Measurements from ENCODE around the gene LIN7B. TPM values are rescaled to one million over a fixed set of nuclear protein-coding genes. Genes with fewer than 3 reads are reported as not detected.

The LIN7B gene
- total and polyA plus RNA-seq, 9 of the 15 experiments (the other 6 are each of a cell fraction or from before 2014, with no cell fraction given): 0.89 to 15.7 (median 4.0) TPM

GRCh38 chr19:49113762-49114629 lies at the start of gene LIN7B (continued):
- TF ChIP-seq MBD1 (CRISPR knock-in tag; IDR thresholded peaks at IDR 0.05) (no peak), MGA (IDR thresholded peaks at IDR 0.05) (peak; percentile 95), DMBX1 (CRISPR knock-in tag; IDR thresholded peaks at IDR 0.05; ENCODE audit: borderline replicate concordance) (peak; percentile 57; the same call in 1 of the 2 replicates), ZNF24 (IDR thresholded peaks at IDR 0.05) (peak; percentile 44; the same call in 1 of the 2 replicates), ARNT (IDR thresholded peaks at IDR 0.05) (peak in 1 of 2 experiments; percentile 77; a peak in 1 of 4 replicates), HINFP (tag; conservative IDR thresholded peaks at IDR 0.05; ENCODE audit: low read depth) (no peak), HMGN3 (IDR thresholded peaks at IDR 0.05; ENCODE audit: borderline replicate concordance, extremely low read depth, insufficient read length, low read depth, low read length) (peak; percentile 65), CCNT2 (IDR thresholded peaks at IDR 0.05; ENCODE audit: borderline replicate concordance, extremely low read depth, insufficient read length, low read depth, low read length) (peak; percentile 80), GATAD2B (IDR thresholded peaks at IDR 0.05; ENCODE audit: borderline replicate concordance) (peak; percentile 95), MCM2 (IDR thresholded peaks at IDR 0.05; ENCODE audit: low read depth) (no peak), DACH1 (IDR thresholded peaks at IDR 0.05; ENCODE audit: partially characterized antibody) (peak; percentile 7)
